T-helper 2 cell treated with Interferon-gamma antibody and Interleukin-4, amounts not matched to agents 100 ng/mL and 5 ng/mL, for 36 hours (primary cell): ENCODE results near the gene SHISA8. TPM values are rescaled to one million over a fixed set of nuclear protein-coding genes. Genes with fewer than 3 reads are reported as not detected.

Source experiments
- intact Hi-C: fragments of 100-400 bp; cut with micrococcal nuclease; formaldehyde crosslinking; loops from one replicate; pipeline ENCODE4 v1.15.1; 2023
- total RNA-seq: library from RNA; stranded (reverse); gene quantifications from 2 replicates; pipeline ENCODE4 v1.2.3, GENCODE V29; 2022

SHISA8 gene
- 0.41 TPM in 1 of 2 replicates, not detected in the other for total RNA-seq

GRCh38 chr22:41915035-41915785, at the start of gene SHISA8:
Gene SHISA8 (minus strand): TSS chr22:41915074. CDS start chr22:41914667, 407 bp downstream.
- intact Hi-C loops: no loop called here

DNA sequence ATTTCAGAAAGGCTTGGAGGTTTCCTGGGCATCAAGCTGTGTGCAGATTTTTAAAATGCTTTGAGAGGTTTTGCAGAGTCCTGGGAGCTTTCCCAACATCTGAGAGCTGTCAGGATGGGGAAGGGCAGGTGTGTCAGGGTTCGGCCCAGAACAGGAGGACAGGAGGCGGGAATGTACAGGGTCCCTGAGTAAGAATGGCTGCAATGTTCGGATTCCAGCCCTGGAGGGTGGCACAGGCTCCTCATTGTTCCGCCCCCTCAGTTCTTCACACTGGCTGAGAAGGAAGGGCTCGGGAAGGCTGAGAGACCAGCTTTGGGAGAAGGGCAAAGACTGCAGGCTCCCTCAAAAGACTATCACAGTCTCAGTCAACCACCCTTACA, 49.2 kb upstream of the SHISA8 start:
- intact Hi-C loops: no loop called here

DNA sequence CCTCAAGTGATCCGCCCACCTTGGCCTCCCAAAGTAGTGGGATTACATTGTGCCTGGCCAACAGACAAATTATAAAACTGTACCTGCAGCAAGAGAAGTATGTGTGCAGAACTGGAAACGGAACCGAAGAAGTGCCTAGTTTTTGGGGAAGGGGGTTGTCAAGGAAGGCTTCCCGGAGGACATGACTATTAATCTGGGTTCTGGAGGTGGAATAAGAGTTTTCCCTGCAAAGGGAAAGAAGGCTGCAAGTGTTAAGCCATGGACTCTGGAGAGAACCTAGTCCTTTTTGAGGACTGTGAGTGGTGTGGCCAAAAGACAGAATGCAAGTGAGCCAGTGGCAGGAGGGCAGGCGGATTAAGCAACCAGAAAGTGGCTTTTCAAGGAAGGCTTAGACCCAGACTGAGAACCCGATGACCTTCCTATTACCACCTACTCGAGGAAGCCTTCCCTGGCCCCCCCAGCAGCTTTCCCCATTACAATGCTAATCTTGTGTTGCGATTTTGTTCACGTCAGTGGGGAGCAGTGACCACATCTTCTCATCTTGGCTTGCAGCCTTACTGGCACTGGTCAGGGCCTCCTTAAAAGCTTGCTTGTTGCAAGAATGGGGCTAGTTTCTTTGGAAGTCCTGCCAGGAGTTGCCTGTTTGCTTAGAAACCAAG, 48.7 kb upstream of the SHISA8 start:
- intact Hi-C loops: no loop called here

DNA sequence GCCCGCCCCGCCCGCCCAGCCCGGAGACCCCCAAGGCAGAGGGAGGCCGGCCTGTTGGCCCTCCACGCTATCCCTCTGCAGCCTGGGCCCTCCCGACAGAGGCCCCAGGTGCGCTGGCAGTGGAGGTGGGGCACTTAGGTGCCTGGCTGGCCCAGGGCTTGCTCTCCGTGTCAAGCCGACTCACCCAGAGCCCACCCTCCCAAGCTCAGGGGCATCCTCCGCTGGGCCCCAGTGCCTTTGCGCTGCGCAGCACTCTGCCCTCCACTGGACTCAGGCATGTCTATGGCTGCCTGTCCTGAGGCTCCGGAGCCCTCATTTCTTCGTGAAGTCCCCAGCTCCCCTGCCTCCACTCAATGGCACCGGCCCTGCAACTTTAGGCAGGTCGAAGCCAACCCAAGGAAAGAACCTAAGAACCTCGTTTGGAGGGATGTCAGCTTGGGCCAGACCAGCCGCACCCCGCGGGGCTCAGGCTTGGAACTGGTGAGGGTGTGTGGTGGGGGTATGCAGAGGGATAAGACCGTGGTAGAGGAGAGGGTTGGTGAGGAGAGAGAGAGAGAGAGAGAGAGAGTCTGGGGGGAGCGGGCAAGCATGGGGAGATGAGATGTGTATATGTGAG, 43.2 kb upstream of the SHISA8 start:
- intact Hi-C loops: no loop called here

GRCh38 chr22:41952713-41953112, 37.8 kb upstream of the SHISA8 start:
- intact Hi-C loops: no loop called here

- intact Hi-C loops: no loop called here
Observed at GRCh38 chr22:41951898-41952474, 37.1 kb upstream of the SHISA8 start, which contains the start of gene SMIM45. Gene SMIM45 (plus strand): TSS chr22:41952150.

GRCh38 chr22:41949297-41949965, 34.6 kb upstream of the SHISA8 start:
- intact Hi-C loops: loop anchor here (10.0 kb wide), 1 partner anchor 485 kb away; the partner anchor contains the start of genes ACO2 and PHF5A

DNA sequence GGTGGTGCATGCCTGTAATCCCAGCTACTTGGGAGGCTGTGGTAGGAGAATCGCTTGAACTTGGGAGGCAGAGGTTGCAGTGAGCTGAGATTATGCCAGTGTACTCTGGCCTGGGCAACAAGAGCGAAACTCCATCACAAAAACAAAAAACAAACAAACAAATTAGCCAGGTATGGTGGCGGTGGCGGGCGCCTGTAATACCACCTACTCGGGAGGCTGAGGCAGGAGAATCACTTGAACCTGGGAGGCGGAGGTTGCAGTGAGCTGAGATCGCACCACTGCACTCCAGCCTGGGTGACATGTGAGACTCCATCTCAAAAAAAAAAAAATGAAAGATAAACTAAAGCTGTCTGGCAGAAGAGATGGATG, 34.0 kb upstream of the SHISA8 start:
- intact Hi-C loops: loop anchor here (10.0 kb wide), 1 partner anchor 484 kb away; the partner anchor contains the start of genes ACO2 and PHF5A

- intact Hi-C loops: loop anchor here (10.0 kb wide), 1 partner anchor 483 kb away; the partner anchor contains the start of genes ACO2 and PHF5A
Observed at GRCh38 chr22:41948142-41948541, 33.3 kb upstream of the SHISA8 start.

GRCh38 chr22:41947424-41948080, 32.7 kb upstream of the SHISA8 start:
- intact Hi-C loops: loop anchor here (2.0 to 10.0 kb wide), 2 partner anchors 123 to 483 kb away; partner anchors contain the start of genes ACO2, NAGA and PHF5A

- intact Hi-C loops: loop anchor here (1.0 to 10.0 kb wide), 4 partner anchors 114 to 482 kb away; partner anchors contain the start of genes ACO2, NAGA, PHF5A and SREBF2
Observed at GRCh38 chr22:41946629-41947423, 32.0 kb upstream of the SHISA8 start, which contains the start of gene CENPM. Gene CENPM (minus strand): TSS chr22:41947152. CDS start chr22:41947076, 76 bp downstream.

GRCh38 chr22:41943661-41944209, 28.9 kb upstream of the SHISA8 start:
- intact Hi-C loops: loop anchor here (10.0 kb wide), 1 partner anchor 479 kb away; the partner anchor contains the start of genes ACO2 and PHF5A

DNA sequence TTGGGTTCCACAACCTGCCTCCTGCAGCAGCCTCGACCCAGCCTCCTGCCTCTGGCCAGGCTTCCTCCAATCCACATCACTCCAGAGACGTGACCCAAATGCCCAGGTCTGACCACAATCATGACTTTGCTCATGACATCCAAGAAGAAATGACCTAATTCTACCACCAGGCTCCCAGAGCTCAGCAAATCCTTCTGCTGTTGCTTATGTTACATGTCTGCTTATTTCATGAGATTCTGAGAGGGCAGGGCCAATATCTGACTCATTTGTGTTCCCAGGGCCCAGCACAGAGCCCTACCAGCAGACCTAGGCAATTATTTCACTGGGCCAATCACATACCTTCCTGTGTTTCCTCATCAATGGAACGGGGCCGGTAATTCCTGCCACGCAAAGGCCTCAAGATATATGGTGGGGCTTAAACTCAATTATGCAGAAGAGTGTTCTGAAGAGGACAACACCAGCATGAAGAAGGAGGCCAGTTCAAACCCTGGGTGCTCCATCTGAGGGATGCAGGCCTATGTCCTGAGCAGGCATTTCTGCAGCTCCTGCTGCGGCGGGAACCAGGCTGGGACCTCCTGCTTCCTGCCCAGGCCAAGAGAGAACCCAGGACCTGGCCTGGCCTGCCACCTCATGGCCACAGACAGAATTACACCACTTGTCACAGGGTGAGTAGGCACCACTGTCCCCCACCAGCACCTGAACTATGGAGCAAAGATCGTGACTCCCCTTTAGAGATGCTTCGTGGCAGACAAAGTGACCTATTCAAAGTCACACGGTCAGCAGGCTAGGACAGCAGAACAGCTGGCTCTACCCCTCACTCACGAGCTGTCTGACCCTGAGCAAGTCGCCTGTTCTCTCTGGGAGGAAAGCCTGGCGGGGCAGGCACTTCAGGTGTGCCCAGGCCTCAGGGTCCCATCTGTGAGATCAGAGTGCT, 26.2 kb upstream of the SHISA8 start:
- intact Hi-C loops: loop anchor here (1.0 to 10.0 kb wide), 10 partner anchors 15 to 476 kb away; partner anchors contain the start of genes ACO2, PHF5A, SNU13 and SREBF2

DNA sequence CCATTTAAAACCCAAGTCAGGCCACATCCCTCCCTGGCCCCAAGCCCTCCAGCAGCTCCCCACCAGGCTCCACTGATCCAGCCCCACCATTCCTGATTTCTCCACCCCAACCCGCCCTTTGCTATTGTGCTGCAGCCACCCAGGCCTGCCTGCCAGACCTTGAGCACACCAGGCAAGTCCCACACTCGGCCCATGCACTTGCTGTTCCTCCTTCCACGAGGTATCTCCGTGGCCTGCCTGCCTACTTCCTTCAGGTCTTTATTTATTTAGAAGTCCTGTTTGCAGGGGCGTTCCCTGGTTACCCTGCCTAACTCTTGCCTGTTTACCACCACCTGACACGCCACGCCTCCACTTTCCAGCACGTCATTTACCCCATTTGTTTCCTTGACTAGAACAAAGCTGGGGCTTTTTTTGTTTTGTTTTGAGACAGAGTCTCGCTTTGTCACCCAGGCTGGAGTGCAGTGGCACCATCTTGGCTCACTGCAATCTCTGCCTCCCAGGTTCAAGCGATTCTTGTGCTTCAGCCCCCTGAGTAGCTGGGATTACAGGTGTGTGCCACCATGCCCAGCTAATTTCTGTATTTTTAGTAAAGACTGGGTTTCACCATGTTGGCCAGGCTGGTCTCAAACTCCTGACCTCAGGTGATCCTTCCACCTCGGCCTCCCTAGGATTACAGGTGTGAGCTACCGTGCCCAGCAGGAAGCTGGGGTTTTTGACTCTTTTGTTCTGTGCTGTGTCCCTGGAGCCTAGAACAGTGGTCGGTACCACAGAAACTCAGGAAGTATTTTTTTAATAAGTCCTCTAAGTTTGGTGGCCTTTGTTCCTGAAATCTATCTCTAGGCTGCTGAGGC, 25.3 kb upstream of the SHISA8 start:
- intact Hi-C loops: loop anchor here (1.0 to 10.0 kb wide), 6 partner anchors 14 to 475 kb away; partner anchors contain the start of genes ACO2, PHF5A, SNU13 and SREBF2

- intact Hi-C loops: no loop called here
Observed at GRCh38 chr22:41936894-41937169, 22.0 kb upstream of the SHISA8 start.

DNA sequence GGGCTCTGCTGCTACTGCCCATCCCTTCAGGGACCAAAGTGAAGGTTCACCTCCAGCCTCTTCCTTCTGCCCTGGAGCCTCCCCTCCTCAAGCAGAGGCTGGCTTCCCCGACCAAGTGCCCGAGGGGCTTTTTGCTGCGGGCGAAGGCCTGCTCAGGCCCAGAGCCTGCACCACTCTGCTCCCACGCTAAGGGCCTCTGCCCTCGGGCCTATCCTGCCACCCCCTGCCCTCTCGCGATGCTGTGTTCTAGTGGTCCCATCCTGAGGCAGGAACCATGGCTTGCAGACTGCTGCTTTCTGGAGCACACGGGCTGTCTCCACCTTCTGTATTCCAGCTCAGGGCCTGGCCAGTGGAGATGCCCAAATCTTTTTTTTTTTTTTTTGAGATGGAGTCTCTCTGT, 20.6 kb upstream of the SHISA8 start:
- intact Hi-C loops: no loop called here

DNA sequence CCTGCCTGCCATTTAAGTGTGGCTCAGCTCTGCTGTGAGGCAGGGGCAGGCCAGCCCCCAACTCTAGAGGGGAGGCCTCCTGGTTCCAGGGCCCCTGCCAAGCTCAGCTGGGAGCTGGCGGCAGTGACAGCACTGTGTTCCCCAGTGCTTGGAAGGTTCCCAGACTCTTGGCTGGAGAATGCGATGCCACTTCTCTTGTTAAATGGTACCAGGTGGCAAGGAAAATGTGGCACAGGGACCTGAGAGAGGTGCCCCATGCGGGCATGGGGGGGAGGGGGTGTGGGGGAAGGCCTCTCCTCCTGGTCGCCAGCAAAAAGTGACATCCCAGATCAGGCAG, 20.1 kb upstream of the SHISA8 start:
- intact Hi-C loops: no loop called here
